DMS 273 treated with DMSO at 0.1 percent for 48 hours (cell line): ENCODE measurements around the gene RAPGEF3.

ENCODE experiments used
- DNase-seq: peaks from one replicate; lab custom pipeline; 2025; lab: John Stamatoyannopoulos, UW

Gene RAPGEF3

DNA sequence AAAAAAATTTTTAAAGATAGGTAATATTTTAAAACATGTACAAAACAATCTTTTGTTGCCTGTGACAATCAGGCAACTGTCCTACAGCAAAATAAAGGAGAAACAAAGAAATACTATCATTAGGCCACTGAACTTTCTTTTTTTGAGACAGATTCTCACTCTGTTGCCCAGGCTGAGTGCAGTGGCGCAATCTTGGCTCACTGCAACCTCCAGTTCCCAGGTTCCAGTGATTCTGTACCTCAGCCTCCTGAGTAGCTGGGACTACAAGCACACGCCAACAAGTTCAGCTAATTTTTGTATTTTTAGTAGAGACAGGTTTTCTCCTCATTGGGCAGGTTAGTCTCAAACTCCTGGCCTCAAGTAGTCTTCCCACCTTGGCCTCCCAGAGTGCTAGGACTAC is 69.5 kb downstream of the RAPGEF3 start:
- DNase-seq, result no peak

DNA sequence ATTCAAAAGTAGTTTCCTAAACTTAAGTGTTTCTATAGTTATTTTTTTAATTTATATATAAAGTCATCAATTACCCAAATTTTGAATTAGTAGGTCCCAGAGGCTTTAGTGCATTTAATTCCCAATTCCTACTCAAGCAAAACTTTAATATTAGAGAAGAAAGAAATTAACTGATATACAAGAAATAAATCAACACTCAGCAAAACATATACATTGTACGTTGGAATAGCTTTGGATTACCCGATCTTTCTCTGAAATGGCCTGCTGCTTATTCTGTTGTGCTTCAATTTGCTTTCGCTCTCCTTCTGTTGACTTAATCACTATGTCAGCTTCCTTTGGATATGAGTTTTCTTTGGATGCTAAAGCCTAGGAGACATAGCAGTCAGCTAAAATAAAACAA is 71.0 kb downstream of the RAPGEF3 start:
- no peak for DNase-seq

DNA sequence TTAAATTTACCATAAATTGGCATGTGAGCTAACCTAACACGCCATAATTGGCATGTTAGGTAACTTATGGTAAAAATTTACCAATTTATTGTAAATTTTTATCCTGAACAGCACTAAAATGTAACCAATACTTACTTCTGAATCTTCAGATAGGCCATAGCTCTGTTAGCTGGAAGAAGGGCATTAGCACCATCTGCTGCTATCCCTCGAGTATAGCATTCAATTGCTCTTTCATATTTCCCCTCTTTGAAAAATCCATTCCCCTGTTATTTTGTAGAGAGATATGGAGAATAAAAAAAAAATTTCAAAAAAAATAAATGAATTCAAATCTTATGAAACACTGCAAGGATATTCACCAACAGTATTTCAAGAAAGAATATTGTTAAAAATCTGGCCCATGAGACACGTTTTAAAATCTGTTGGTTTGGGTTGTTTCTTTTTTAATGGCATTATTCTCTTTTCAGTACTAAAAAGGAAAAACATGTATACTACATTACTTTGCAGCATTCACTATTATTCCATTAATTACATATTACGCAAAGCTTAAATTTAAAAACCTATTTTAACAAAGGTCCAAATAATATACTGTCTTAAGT is 71.9 kb downstream of the RAPGEF3 start:
- no peak for DNase-seq
